GM19455 (cell line): Measurements from ENCODE around the gene ADD1.

Experiments
- ATAC-seq: cut with Tn5 transposase; IDR thresholded peaks from one replicate; pipeline ENCODE4 v1.9.1; 2021; ENCODE audit not compliant: unreplicated experiment

ADD1 gene

GRCh38 chr4:2961811-2962441 is 118.3 kb downstream of the ADD1 start:
- no peak for ATAC-seq

- peak; percentile 26 for ATAC-seq
Measured at GRCh38 chr4:2962614-2963174, 119.0 kb downstream of the ADD1 start.

DNA sequence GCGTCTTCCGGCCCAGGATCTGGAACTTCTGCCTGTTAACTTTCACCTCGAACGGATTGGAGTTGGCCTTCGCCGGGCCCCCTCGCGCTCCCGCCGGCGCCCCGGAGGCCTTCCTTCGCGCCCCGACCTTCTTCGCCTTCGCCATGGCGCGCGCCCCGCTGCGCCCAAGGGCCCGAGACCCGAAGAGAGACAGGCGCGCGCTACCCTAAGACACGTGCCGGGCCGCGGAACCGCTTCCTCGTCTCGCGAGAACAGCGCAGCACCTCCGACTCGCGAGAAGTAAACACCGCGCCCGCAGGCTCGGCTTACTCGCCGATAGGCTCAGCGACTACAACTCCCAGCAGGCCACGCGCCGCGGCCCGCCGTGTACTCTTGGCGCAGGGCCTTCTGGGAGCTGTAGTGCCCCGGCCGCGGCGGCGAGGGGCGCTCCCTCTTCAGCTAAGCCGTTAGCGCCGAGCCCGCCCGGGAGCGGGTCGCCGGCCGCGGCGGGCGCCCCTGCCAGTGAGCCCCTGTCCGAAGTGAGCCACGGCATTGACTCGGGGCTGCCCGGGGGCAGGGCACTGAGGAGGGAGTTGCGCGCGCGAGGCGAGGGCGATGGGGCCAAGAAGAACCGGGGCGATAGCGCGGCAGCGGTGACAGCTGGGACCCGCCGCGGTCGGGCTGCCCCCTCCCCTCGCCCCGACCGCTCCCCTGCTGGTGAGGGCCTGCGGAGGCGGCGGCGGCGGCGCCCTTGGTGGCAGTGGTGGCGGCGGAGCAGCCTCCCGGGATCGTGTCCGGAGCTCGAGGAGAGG is 119.7 kb downstream of the ADD1 start, which contains the start of the genes GRK4 and NOP14:
Gene GRK4 (plus strand): TSS at position 397 of the 791 bp plus-strand sequence. CDS start 500 bp downstream, outside the sequence.
Gene NOP14 (minus strand): TSS at position 232 of the 791 bp plus-strand sequence. CDS start 87 bp downstream, at position 145.
- ATAC-seq: peak; percentile 90

GRCh38 chr4:2963966-2964471 is 120.4 kb downstream of the ADD1 start:
- peak; percentile 27 for ATAC-seq

DNA sequence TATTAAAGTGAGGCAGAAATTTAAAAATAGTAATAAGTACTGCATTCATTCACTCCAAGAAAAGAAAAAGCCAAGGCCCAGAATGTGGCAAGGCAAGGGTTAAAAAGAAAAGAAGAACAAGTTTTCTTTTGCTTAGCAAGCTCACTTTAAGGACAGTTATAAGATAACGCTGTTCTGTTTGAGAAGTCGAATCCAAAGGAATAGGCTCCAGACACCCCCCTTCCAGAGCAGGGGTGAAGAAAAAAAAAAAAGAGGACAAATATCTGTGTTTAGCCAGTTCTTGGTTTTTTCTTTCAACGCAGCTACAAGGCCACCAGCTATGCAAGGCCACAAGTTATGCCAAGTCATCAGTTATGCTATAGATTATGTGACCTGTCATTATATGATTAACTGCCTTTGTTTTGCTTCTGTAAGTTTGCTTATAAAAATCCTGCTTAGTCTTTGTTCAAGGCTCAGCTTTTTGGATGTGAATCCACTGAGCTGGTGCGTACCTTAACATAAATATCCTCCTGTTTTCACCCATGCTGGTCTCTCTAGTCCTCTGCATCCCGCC is 121.1 kb downstream of the ADD1 start:
- ATAC-seq: no peak

DNA sequence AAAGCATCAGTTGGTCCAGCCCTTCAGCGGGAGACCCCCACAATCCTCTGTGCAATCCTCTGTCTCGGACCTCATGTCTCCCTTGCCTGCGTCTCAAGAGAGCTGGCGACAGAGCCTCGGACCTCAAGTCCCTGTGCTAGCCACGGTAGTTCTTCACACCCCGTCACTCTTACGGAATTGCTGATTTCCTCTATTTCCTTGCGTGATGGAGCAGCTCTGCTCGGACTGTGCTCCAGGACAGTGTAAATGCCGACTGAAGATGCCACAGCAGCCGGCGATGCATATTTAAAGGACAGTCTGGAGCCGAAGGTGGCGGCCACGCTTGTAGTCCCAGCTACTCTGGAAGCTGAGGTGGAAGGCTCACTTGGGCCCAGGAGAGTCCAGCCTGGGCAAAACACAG is 121.6 kb downstream of the ADD1 start:
- ATAC-seq: no peak

DNA sequence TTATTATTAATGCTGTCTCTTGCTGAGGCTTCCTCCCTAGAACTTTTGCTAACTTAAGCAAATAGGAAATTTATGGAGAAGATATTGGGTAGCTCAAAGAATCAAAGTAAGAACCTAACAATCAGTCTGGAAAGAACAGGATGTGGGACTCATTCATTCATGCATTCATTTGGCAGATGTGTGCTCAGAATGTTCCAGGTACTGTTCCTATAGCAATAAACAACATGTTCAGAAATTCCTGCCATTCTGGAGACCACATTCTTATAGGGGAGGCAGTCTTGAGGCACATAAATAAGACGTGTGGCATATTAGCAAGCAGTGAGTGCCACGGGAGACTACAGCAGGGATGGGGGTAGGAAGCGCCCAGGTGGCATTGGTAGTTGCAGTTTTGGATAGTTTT is 124.7 kb downstream of the ADD1 start:
- no peak for ATAC-seq

- ATAC-seq: no peak
Measured at GRCh38 chr4:2971275-2971674, 127.6 kb downstream of the ADD1 start.

GRCh38 chr4:2977211-2978088 is 133.8 kb downstream of the ADD1 start:
- no peak for ATAC-seq
